Measurements from ENCODE around the gene CHCHD10. TPM values are rescaled to one million over a fixed set of nuclear protein-coding genes. Genes with fewer than 3 reads are reported as not detected.
A peak's percentile ranks its signal among the peaks of the same experiment; 100 is the strongest.

The CHCHD10 gene
- 84.6 TPM for polyA plus RNA-seq (2013, experiment 1 of 2)
- polyA plus RNA-seq (2013, experiment 2 of 2) = 88.1 TPM

- Histone ChIP-seq H3K14ac (ENCODE audit: low read length) (peak within 1 kb of the TSS; percentile 91), H3K4me3 (ENCODE audit: low read length in 2 of 2) (peak within 1 kb of the TSS; percentile 63 to 92), H2BK5ac (ENCODE audit: low read length) (no peak within 1 kb of the TSS), H3K79me1 (ENCODE audit: low read depth, low read length) (no peaks in the 10 kb centered on the region), H3K9ac (ENCODE audit: low read depth, low read length, poor library complexity) (peak within 1 kb of the TSS; percentile 91), H3K4me1 (ENCODE audit: control insufficient read depth in 2 of 2, insufficient read depth in 1 of 2, low read depth in 1 of 2, low read length in 2 of 2) (peaks cover 17 to 27% of the 10 kb centered on the region in 2 donors), H2AK5ac (ENCODE audit: low read depth, low read length) (peak within 1 kb of the TSS; percentile 82), H2AFZ (ENCODE audit: low read length) (peak within 1 kb of the TSS; percentile 93), H4K8ac (ENCODE audit: low read depth, low read length) (peak within 1 kb of the TSS; percentile 75), H4K91ac (ENCODE audit: low read depth, low read length, poor library complexity) (no peak within 1 kb of the TSS), H2BK120ac (ENCODE audit: low read depth, low read length) (peak within 1 kb of the TSS; percentile 51), H3K9me3 (replicated peaks in 1 of 2; ENCODE audit: control insufficient read depth in 2 of 2, insufficient read depth in 1 of 2, low read depth in 1 of 2, low read length in 2 of 2) (no peaks in the 10 kb centered on the region), H3K18ac (ENCODE audit: low read length) (peak within 1 kb of the TSS; percentile 99), H3K27me3 (ENCODE audit: control insufficient read depth in 3 of 3, insufficient read depth in 3 of 3, low read depth in 1 of 3, low read length in 3 of 3) (peaks cover 0 to 5% (median under 1%) of the 10 kb centered on the region in 3 experiments), H2BK15ac (ENCODE audit: low read length) (peak within 1 kb of the TSS; percentile 97), H3K27ac (replicated peaks; ENCODE audit: low read length) (peak within 1 kb of the TSS; percentile 80), H3K36me3 (replicated peaks in 1 of 2; ENCODE audit: control insufficient read depth in 2 of 2, insufficient read depth in 2 of 2, low read length in 2 of 2) (peaks cover 0 to 13% of the 10 kb centered on the region in 2 donors), H3K23ac (ENCODE audit: low read depth, low read length, poor library complexity) (peak within 1 kb of the TSS; percentile 96), H3K4ac (ENCODE audit: low read length) (no peak within 1 kb of the TSS), H3K4me2 (ENCODE audit: insufficient read depth, low read length, poor library complexity, severe bottlenecking) (peak within 1 kb of the TSS; percentile 92), H2BK12ac (ENCODE audit: low read length) (peak within 1 kb of the TSS; percentile 48)
- WGBS, 2 donors (ENCODE audit: extremely low coverage in 2 of 2, insufficient read length in 2 of 2, insufficient replicate concordance in 1 of 2) = no CpG with 5 or more reads among the region's 63 CpGs
- peak; percentile 87 for DNase-seq (ENCODE audit: low spot score)
These were observed at the start of gene CHCHD10 for GRCh38 chr22:23767673-23768548. TSS of gene CHCHD10 (minus strand) at chr22:23767972. CDS start at chr22:23767874, 98 bp downstream.

GRCh38 chr22:23817146-23817545 is 49.4 kb upstream of the CHCHD10 start:
- Histone ChIP-seq H3K9me3 (replicated peaks in 1 of 2; ENCODE audit: control insufficient read depth in 2 of 2, insufficient read depth in 1 of 2, low read depth in 1 of 2, low read length in 2 of 2) (no peaks in the 10 kb centered on the region), H2AK5ac (ENCODE audit: low read depth, low read length) (no peak overlapping the region), H3K18ac (ENCODE audit: low read length) (no peak overlapping the region), H2BK120ac (ENCODE audit: low read depth, low read length) (no peak overlapping the region), H4K8ac (ENCODE audit: low read depth, low read length) (no peak overlapping the region), H2BK12ac (ENCODE audit: low read length) (no peak overlapping the region), H2AFZ (ENCODE audit: low read length) (no peak overlapping the region), H3K4me2 (ENCODE audit: insufficient read depth, low read length, poor library complexity, severe bottlenecking) (no peak overlapping the region), H2BK15ac (ENCODE audit: low read length) (no peak overlapping the region), H3K9ac (ENCODE audit: low read depth, low read length, poor library complexity) (no peak overlapping the region), H2BK5ac (ENCODE audit: low read length) (no peak overlapping the region), H3K14ac (ENCODE audit: low read length) (no peak overlapping the region), H3K4ac (ENCODE audit: low read length) (no peak overlapping the region), H3K79me1 (ENCODE audit: low read depth, low read length) (no peaks in the 10 kb centered on the region), H3K23ac (ENCODE audit: low read depth, low read length, poor library complexity) (no peak overlapping the region), H4K91ac (ENCODE audit: low read depth, low read length, poor library complexity) (no peak overlapping the region), H3K27me3 (ENCODE audit: control insufficient read depth in 3 of 3, insufficient read depth in 3 of 3, low read depth in 1 of 3, low read length in 3 of 3) (no peaks in the 10 kb centered on the region), H3K27ac (replicated peaks; ENCODE audit: low read length) (no peak overlapping the region), H3K4me3 (ENCODE audit: low read length in 2 of 2) (no peak overlapping the region), H3K36me3 (replicated peaks in 1 of 2; ENCODE audit: control insufficient read depth in 2 of 2, insufficient read depth in 2 of 2, low read length in 2 of 2) (peaks cover 32 to 96% of the 10 kb centered on the region in 2 donors), H3K4me1 (ENCODE audit: control insufficient read depth in 2 of 2, insufficient read depth in 1 of 2, low read depth in 1 of 2, low read length in 2 of 2) (no peaks in the 10 kb centered on the region)
- no CpG with 5 or more reads among the region's 6 CpGs for WGBS, 2 donors (ENCODE audit: extremely low coverage in 2 of 2, insufficient read length in 2 of 2, insufficient replicate concordance in 1 of 2)
- DNase-seq (ENCODE audit: low spot score) = no peak

GRCh38 chr22:23816156-23816976 is 48.6 kb upstream of the CHCHD10 start:
- Histone ChIP-seq H4K91ac (ENCODE audit: low read depth, low read length, poor library complexity) (no peak overlapping the region), H3K4me3 (ENCODE audit: low read length in 2 of 2) (no peak overlapping the region), H2BK12ac (ENCODE audit: low read length) (no peak overlapping the region), H3K4me1 (ENCODE audit: control insufficient read depth in 2 of 2, insufficient read depth in 1 of 2, low read depth in 1 of 2, low read length in 2 of 2) (no peaks in the 10 kb centered on the region), H3K4me2 (ENCODE audit: insufficient read depth, low read length, poor library complexity, severe bottlenecking) (no peak overlapping the region), H2BK120ac (ENCODE audit: low read depth, low read length) (no peak overlapping the region), H3K9ac (ENCODE audit: low read depth, low read length, poor library complexity) (peak overlapping the region; percentile 54), H3K9me3 (replicated peaks in 1 of 2; ENCODE audit: control insufficient read depth in 2 of 2, insufficient read depth in 1 of 2, low read depth in 1 of 2, low read length in 2 of 2) (no peaks in the 10 kb centered on the region), H3K79me1 (ENCODE audit: low read depth, low read length) (no peaks in the 10 kb centered on the region), H3K36me3 (replicated peaks in 1 of 2; ENCODE audit: control insufficient read depth in 2 of 2, insufficient read depth in 2 of 2, low read length in 2 of 2) (peaks cover 30 to 97% of the 10 kb centered on the region in 2 donors), H2BK15ac (ENCODE audit: low read length) (no peak overlapping the region), H2AK5ac (ENCODE audit: low read depth, low read length) (no peak overlapping the region), H3K18ac (ENCODE audit: low read length) (no peak overlapping the region), H3K27ac (replicated peaks; ENCODE audit: low read length) (no peak overlapping the region), H3K14ac (ENCODE audit: low read length) (no peak overlapping the region), H4K8ac (ENCODE audit: low read depth, low read length) (no peak overlapping the region), H2AFZ (ENCODE audit: low read length) (no peak overlapping the region), H2BK5ac (ENCODE audit: low read length) (no peak overlapping the region), H3K4ac (ENCODE audit: low read length) (no peak overlapping the region), H3K23ac (ENCODE audit: low read depth, low read length, poor library complexity) (no peak overlapping the region), H3K27me3 (ENCODE audit: control insufficient read depth in 3 of 3, insufficient read depth in 3 of 3, low read depth in 1 of 3, low read length in 3 of 3) (no peaks in the 10 kb centered on the region)
- WGBS, 2 donors (ENCODE audit: extremely low coverage in 2 of 2, insufficient read length in 2 of 2, insufficient replicate concordance in 1 of 2) = no CpG with 5 or more reads among the region's 18 CpGs
- DNase-seq (ENCODE audit: low spot score) = no peak
